Uterus (tissue), 4 donors: Measurements from ENCODE around the gene OPALIN. TPM values are rescaled to one million over a fixed set of nuclear protein-coding genes. Genes with fewer than 3 reads are reported as not detected.

Experiments
- DNase-seq, 2 donors: peaks; one replicate each; pipeline ENCODE4 v3.0.0-alpha.2; 2019 to 2020
- H3K27ac ChIP-seq, 2 donors: fragments of 200-600 bp; sonication (generic); 1 replicate in 1 of 2; 2 replicates in 1 of 2; pipeline ENCODE4 v1.5.1; 2016 to 2018
- H3K27me3 ChIP-seq, 2 donors: fragments of 200-600 bp; sonication (generic); one replicate each; pipeline ENCODE4 v1.5.1; 2018 to 2019; ENCODE audit warnings: control low read depth in 1 of 2
- H3K36me3 ChIP-seq, 2 donors: fragments of 200-600 bp; sonication (generic); one replicate each; pipeline ENCODE4 v1.5.1; 2019; ENCODE audit warnings: control low read depth in 1 of 2
- H3K4me1 ChIP-seq, 2 donors: fragments of 200-600 bp; sonication (generic); one replicate each; pipeline ENCODE4 v1.5.1; 2018 to 2019; ENCODE audit warnings: control low read depth in 1 of 2
- H3K4me3 ChIP-seq, 2 donors: fragments of 200-600 bp; sonication (generic); 1 replicate in 1 of 2; 2 replicates in 1 of 2; pipeline ENCODE4 v1.5.1; 2018 to 2019; ENCODE audit warnings: mild to moderate bottlenecking in 1 of 2
- H3K9me3 ChIP-seq, 2 donors: fragments of 200-600 bp; sonication (generic); one replicate each; pipeline ENCODE4 v1.5.1; 2019; ENCODE audit warnings: control low read depth in 1 of 2
- POLR2A ChIP-seq, 2 donors: fragments of 450-650 bp; IDR thresholded peaks; one replicate each; pipeline ENCODE4 v1.6.1; 2016; ENCODE audit warnings: antibody characterized with exemption in 2 of 2, mild to moderate bottlenecking in 1 of 2, moderate library complexity in 1 of 2
- intact Hi-C: fragments of 100-400 bp; cut with DNase I; formaldehyde crosslinking; loops from one replicate; pipeline ENCODE4 v1.15.1; 2023; ENCODE audit warnings: low total_unique reads
- total RNA-seq, 4 donors: library from RNA; depleted of rRNA in 3 of 4; stranded (reverse); fragments of >200 nt in 3 of 4; gene quantifications; one replicate each; pipeline versions ENCODE4 v1.1.0 to v1.2.4, GENCODE V29; 2014 to 2023
- TF ChIP-seq, protein P1 (sequence below), 4 experiments: fragments of 200-600 bp in 2 of 4; fragments of 450-650 bp in 2 of 4; sonication (generic) in 2 of 4; IDR thresholded peaks; one replicate each; pipeline ENCODE4 v1.5.1; 2016 to 2019; ENCODE audit warnings: antibody characterized with exemption in 4 of 4, mild to moderate bottlenecking in 2 of 4, moderate library complexity in 1 of 4
- donor health status: DM: yes; HTN: yes; CAD: no.

The OPALIN gene
- total RNA-seq, 4 donors from 2014 or later: not detected

DNA sequence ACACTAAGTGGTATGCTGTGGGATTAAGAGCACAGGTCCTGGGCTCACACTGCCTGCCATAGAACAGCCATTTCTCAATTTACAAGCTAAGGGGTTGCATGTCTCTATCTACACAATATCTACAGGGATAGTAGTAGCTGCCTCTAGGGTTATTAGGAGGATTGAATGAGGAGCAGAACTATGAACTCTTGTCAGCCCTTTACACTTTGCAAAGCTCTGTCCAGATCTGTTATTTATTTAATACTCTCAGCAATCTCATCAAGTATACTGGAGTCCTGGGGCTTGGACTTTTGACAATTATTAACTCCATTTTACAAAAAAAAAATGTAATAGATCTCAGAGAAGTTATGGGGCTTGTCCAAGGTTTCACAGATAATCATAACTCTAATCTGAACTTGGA is 6.8 kb downstream of the OPALIN start:
- TF ChIP-seq, protein P1, sequence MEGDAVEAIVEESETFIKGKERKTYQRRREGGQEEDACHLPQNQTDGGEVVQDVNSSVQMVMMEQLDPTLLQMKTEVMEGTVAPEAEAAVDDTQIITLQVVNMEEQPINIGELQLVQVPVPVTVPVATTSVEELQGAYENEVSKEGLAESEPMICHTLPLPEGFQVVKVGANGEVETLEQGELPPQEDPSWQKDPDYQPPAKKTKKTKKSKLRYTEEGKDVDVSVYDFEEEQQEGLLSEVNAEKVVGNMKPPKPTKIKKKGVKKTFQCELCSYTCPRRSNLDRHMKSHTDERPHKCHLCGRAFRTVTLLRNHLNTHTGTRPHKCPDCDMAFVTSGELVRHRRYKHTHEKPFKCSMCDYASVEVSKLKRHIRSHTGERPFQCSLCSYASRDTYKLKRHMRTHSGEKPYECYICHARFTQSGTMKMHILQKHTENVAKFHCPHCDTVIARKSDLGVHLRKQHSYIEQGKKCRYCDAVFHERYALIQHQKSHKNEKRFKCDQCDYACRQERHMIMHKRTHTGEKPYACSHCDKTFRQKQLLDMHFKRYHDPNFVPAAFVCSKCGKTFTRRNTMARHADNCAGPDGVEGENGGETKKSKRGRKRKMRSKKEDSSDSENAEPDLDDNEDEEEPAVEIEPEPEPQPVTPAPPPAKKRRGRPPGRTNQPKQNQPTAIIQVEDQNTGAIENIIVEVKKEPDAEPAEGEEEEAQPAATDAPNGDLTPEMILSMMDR (IDR thresholded peaks at IDR 0.05): no peak
- TF ChIP-seq POLR2A (IDR thresholded peaks at IDR 0.05): no peak
- Histone ChIP-seq H3K36me3 (no peaks in the 10 kb centered on the region), H3K27me3 (peaks cover 0 to 4% of the 10 kb centered on the region in 2 donors), H3K4me1 (no peaks in the 10 kb centered on the region), H3K27ac (no peak overlapping the region), H3K9me3 (no peaks in the 10 kb centered on the region), H3K4me3 (no peak overlapping the region)
- no peak for DNase-seq
- intact Hi-C loops: no loop called here

GRCh38 chr10:96346295-96346694 is 12.5 kb downstream of the OPALIN start:
- no peaks in the 10 kb centered on the region for H3K27me3 ChIP-seq
- no peak for DNase-seq
- no peaks in the 10 kb centered on the region for H3K9me3 ChIP-seq
- H3K4me3 ChIP-seq: no peak overlapping the region
- intact Hi-C loops: no loop called here
- TF ChIP-seq, protein P1 (IDR thresholded peaks at IDR 0.05): no peak
- no peak for TF ChIP-seq POLR2A (IDR thresholded peaks at IDR 0.05)
- no peaks in the 10 kb centered on the region for H3K36me3 ChIP-seq
- no peak overlapping the region for H3K27ac ChIP-seq
- H3K4me1 ChIP-seq: no peaks in the 10 kb centered on the region

DNA sequence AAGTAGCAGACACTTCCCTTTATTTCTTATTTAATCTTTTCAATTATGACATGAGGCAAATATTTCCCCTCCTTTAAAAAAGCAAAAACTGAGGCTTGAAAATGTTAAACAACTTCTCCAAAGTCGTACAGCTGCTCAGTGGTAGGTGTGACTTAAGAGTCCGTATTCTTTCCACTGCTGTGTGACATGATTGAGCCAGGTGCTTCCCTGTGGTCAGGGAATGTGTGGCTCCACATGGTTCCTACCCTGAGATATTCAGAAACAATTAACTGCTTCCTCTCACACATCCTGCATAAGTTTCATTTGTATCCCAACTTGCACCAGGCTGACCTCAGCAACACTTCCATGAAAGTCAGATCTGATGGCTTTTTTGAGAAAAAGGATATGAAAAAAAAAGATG is 13.6 kb downstream of the OPALIN start:
- no peak overlapping the region for H3K4me3 ChIP-seq
- no peaks in the 10 kb centered on the region for H3K27me3 ChIP-seq
- no peak overlapping the region for H3K27ac ChIP-seq
- no peaks in the 10 kb centered on the region for H3K9me3 ChIP-seq
- no peaks in the 10 kb centered on the region for H3K4me1 ChIP-seq
- intact Hi-C loops: no loop called here
- no peaks in the 10 kb centered on the region for H3K36me3 ChIP-seq
- TF ChIP-seq, protein P1 (IDR thresholded peaks at IDR 0.05): no peak
- no peak for TF ChIP-seq POLR2A (IDR thresholded peaks at IDR 0.05)
- no peak for DNase-seq

GRCh38 chr10:96344178-96344577 is 14.6 kb downstream of the OPALIN start:
- no peaks in the 10 kb centered on the region for H3K9me3 ChIP-seq
- DNase-seq: no peak
- no peak for TF ChIP-seq POLR2A (IDR thresholded peaks at IDR 0.05)
- H3K4me3 ChIP-seq: no peak overlapping the region
- H3K27ac ChIP-seq: no peak overlapping the region
- no peaks in the 10 kb centered on the region for H3K4me1 ChIP-seq
- H3K36me3 ChIP-seq: no peaks in the 10 kb centered on the region
- H3K27me3 ChIP-seq: no peaks in the 10 kb centered on the region
- intact Hi-C loops: no loop called here

GRCh38 chr10:96342402-96342801 is 16.4 kb downstream of the OPALIN start:
- H3K27me3 ChIP-seq: no peaks in the 10 kb centered on the region
- intact Hi-C loops: no loop called here

More at GRCh38 chr10:96342402-96342801, 16.4 kb downstream of the OPALIN start:
- no peak for TF ChIP-seq POLR2A (IDR thresholded peaks at IDR 0.05)
- TF ChIP-seq, protein P1 (IDR thresholded peaks at IDR 0.05): no peak
- no peak for DNase-seq
- no peaks in the 10 kb centered on the region for H3K36me3 ChIP-seq
- H3K4me3 ChIP-seq: no peak overlapping the region
- H3K4me1 ChIP-seq: no peaks in the 10 kb centered on the region
- H3K27ac ChIP-seq: no peak overlapping the region
- H3K9me3 ChIP-seq: no peaks in the 10 kb centered on the region
